Measurements from ENCODE around the gene SLC47A2.

SLC47A2 gene

GRCh38 chr17:19752216-19753050 is 36.0 kb upstream of the SLC47A2 start:
- no peak overlapping the region for H3K4me3 Mint-ChIP-seq
- H3K27ac Mint-ChIP-seq, result no peak overlapping the region
- H3K9me3 Mint-ChIP-seq, result no peaks in the 10 kb centered on the region
- H3K4me1 Mint-ChIP-seq, result peaks cover 16% of the 10 kb centered on the region
- DNase-seq (ENCODE audit: low spot score in 2 of 2), result no peak
- no peaks in the 10 kb centered on the region for H3K36me3 Mint-ChIP-seq
- ATAC-seq, result no peak

- ATAC-seq, result no peak
- Mint-ChIP-seq H3K27ac (no peak overlapping the region), H3K36me3 (no peaks in the 10 kb centered on the region), H3K9me3 (no peaks in the 10 kb centered on the region), H3K4me3 (no peak overlapping the region), H3K4me1 (peaks cover 15% of the 10 kb centered on the region)
- no peak for DNase-seq (ENCODE audit: low spot score in 2 of 2)
Observed at GRCh38 chr17:19750835-19751234, 34.5 kb upstream of the SLC47A2 start.

- Mint-ChIP-seq H3K36me3 (no peaks in the 10 kb centered on the region), H3K9me3 (no peaks in the 10 kb centered on the region), H3K27ac (no peak overlapping the region), H3K4me3 (no peak overlapping the region), H3K4me1 (peaks cover 14% of the 10 kb centered on the region)
- DNase-seq (ENCODE audit: low spot score in 2 of 2) (no peak), ATAC-seq (no peak)
Observed at GRCh38 chr17:19750020-19750572, 33.7 kb upstream of the SLC47A2 start.

- DNase-seq (ENCODE audit: low spot score in 2 of 2) (no peak), ATAC-seq (no peak)
- H3K4me1 Mint-ChIP-seq, result peaks cover 18% of the 10 kb centered on the region
- no peak overlapping the region for H3K27ac Mint-ChIP-seq
- no peak overlapping the region for H3K4me3 Mint-ChIP-seq
- no peaks in the 10 kb centered on the region for H3K9me3 Mint-ChIP-seq
- no peaks in the 10 kb centered on the region for H3K36me3 Mint-ChIP-seq
Observed at GRCh38 chr17:19748807-19749193, 32.4 kb upstream of the SLC47A2 start.

GRCh38 chr17:19747829-19748806 is 31.7 kb upstream of the SLC47A2 start, which contains the start of gene ALDH3A1:
Gene ALDH3A1 (minus strand): TSS chr17:19748298. CDS start chr17:19745129, 3,169 bp downstream.
- ATAC-seq, result no peak
- H3K4me3 Mint-ChIP-seq, result no peak within 1 kb of the TSS
- no peak for DNase-seq (ENCODE audit: low spot score in 2 of 2)
- H3K36me3 Mint-ChIP-seq, result no peaks in the 10 kb centered on the region
- H3K27ac Mint-ChIP-seq, result no peak within 1 kb of the TSS
- H3K9me3 Mint-ChIP-seq, result no peaks in the 10 kb centered on the region
- H3K4me1 Mint-ChIP-seq, result peaks cover 18% of the 10 kb centered on the region

- no peak overlapping the region for H3K4me3 Mint-ChIP-seq
- ATAC-seq (no peak), DNase-seq (ENCODE audit: low spot score in 2 of 2) (no peak)
- H3K36me3 Mint-ChIP-seq, result no peaks in the 10 kb centered on the region
- no peak overlapping the region for H3K27ac Mint-ChIP-seq
- no peaks in the 10 kb centered on the region for H3K9me3 Mint-ChIP-seq
- H3K4me1 Mint-ChIP-seq, result peaks cover 18% of the 10 kb centered on the region
Observed at GRCh38 chr17:19747159-19747719, 30.9 kb upstream of the SLC47A2 start.

- H3K36me3 Mint-ChIP-seq, result no peaks in the 10 kb centered on the region
- ATAC-seq (no peak), DNase-seq (ENCODE audit: low spot score in 2 of 2) (no peak)
- H3K4me3 Mint-ChIP-seq, result no peak overlapping the region
- no peaks in the 10 kb centered on the region for H3K9me3 Mint-ChIP-seq
- H3K4me1 Mint-ChIP-seq, result peaks cover 18% of the 10 kb centered on the region
- H3K27ac Mint-ChIP-seq, result no peak overlapping the region
Observed at GRCh38 chr17:19746517-19746916, 30.1 kb upstream of the SLC47A2 start.

- H3K27ac Mint-ChIP-seq, result no peak overlapping the region
- H3K4me3 Mint-ChIP-seq, result peak overlapping the region; percentile 71
Observed at GRCh38 chr17:19744922-19745757, 28.8 kb upstream of the SLC47A2 start.

GRCh38 chr17:19744492-19744891 is 28.1 kb upstream of the SLC47A2 start:
- Mint-ChIP-seq H3K9me3 (no peaks in the 10 kb centered on the region), H3K4me1 (peaks cover 11% of the 10 kb centered on the region), H3K27ac (no peak overlapping the region), H3K4me3 (peak overlapping the region; percentile 71), H3K36me3 (no peaks in the 10 kb centered on the region)
- DNase-seq (ENCODE audit: low spot score in 2 of 2), result peak in 1 of 2 donors; percentile 52
- ATAC-seq, result peak; percentile 31

More at GRCh38 chr17:19744922-19745757, 28.8 kb upstream of the SLC47A2 start:
- Mint-ChIP-seq H3K36me3 (no peaks in the 10 kb centered on the region), H3K4me1 (peaks cover 17% of the 10 kb centered on the region), H3K9me3 (no peaks in the 10 kb centered on the region)
- peak; percentile 87 for ATAC-seq
- DNase-seq (ENCODE audit: low spot score in 2 of 2), result peak; percentile 90 to 93

GRCh38 chr17:19743101-19744100 is 27.0 kb upstream of the SLC47A2 start:
- ATAC-seq, result no peak
- no peaks in the 10 kb centered on the region for H3K36me3 Mint-ChIP-seq
- no peaks in the 10 kb centered on the region for H3K9me3 Mint-ChIP-seq
- no peak for DNase-seq (ENCODE audit: low spot score in 2 of 2)
- H3K4me1 Mint-ChIP-seq, result peaks cover 8% of the 10 kb centered on the region
- no peak overlapping the region for H3K27ac Mint-ChIP-seq
- H3K4me3 Mint-ChIP-seq, result peak overlapping the region; percentile 71

GRCh38 chr17:19742495-19742894 is 26.1 kb upstream of the SLC47A2 start:
- no peak overlapping the region for H3K4me3 Mint-ChIP-seq
- H3K4me1 Mint-ChIP-seq, result peaks cover 8% of the 10 kb centered on the region
- no peaks in the 10 kb centered on the region for H3K36me3 Mint-ChIP-seq
- H3K27ac Mint-ChIP-seq, result peak overlapping the region; percentile 50
- H3K9me3 Mint-ChIP-seq, result no peaks in the 10 kb centered on the region
- DNase-seq (ENCODE audit: low spot score in 2 of 2) (no peak), ATAC-seq (no peak)

- Mint-ChIP-seq H3K9me3 (no peaks in the 10 kb centered on the region), H3K36me3 (no peaks in the 10 kb centered on the region), H3K4me1 (peaks cover 8% of the 10 kb centered on the region), H3K4me3 (no peak overlapping the region), H3K27ac (no peak overlapping the region)
- DNase-seq (ENCODE audit: low spot score in 2 of 2), result no peak
- no peak for ATAC-seq
Observed at GRCh38 chr17:19741832-19742457, 25.6 kb upstream of the SLC47A2 start.

GRCh38 chr17:19740933-19741332 is 24.5 kb upstream of the SLC47A2 start:
- DNase-seq (ENCODE audit: low spot score in 2 of 2), result no peak
- no peak for ATAC-seq
- no peak overlapping the region for H3K4me3 Mint-ChIP-seq
- H3K27ac Mint-ChIP-seq, result no peak overlapping the region
- H3K36me3 Mint-ChIP-seq, result no peaks in the 10 kb centered on the region
- H3K4me1 Mint-ChIP-seq, result peaks cover 8% of the 10 kb centered on the region
- no peaks in the 10 kb centered on the region for H3K9me3 Mint-ChIP-seq

All from stimulated activated effector memory CD8-positive, alpha-beta T cell treated with anti-CD3 and anti-CD28 coated beads, Interleukin-12 subunit alpha, Interleukin-12 subunit beta, amount 100 ng/mL, for 72 hours (primary cell).